ENCODE data around the gene CFAP57. TPM values are rescaled to one million over a fixed set of nuclear protein-coding genes. Genes with fewer than 3 reads are reported as not detected.

The CFAP57 gene
- total RNA-seq, 2 donors from 2014 or later, result 0.12 TPM; not detected in 1

DNA sequence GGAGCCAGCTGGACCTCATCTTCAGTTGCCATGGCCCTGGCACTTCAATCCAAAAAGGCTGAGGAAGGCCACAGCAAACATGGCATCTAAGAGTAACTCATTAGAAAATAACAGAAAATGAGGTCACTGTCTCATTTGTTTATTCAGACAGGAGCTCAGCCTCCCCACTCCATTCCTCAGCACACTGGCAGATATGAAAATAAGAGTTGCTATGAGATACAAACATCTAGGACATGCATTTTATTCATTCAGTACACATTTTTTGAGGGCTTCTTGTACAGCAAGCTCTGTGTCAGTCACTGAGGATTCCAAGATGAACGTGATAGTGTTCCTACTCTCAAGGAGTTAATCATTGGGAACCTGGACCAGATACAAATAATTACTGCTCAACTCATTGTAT, 65.0 kb downstream of the CFAP57 start:
- no peak overlapping the region for H3K27ac ChIP-seq
- H3K4me1 ChIP-seq, result peaks cover 0 to 63% of the 10 kb centered on the region in 2 donors
- no peaks in the 10 kb centered on the region for H3K9me3 ChIP-seq
- peak; percentile 36 for DNase-seq (ENCODE audit: low spot score)
- H3K36me3 ChIP-seq, result no peaks in the 10 kb centered on the region
- no peak overlapping the region for H3K4me3 ChIP-seq
- no peaks in the 10 kb centered on the region for H3K27me3 ChIP-seq
- TF ChIP-seq, protein P1, sequence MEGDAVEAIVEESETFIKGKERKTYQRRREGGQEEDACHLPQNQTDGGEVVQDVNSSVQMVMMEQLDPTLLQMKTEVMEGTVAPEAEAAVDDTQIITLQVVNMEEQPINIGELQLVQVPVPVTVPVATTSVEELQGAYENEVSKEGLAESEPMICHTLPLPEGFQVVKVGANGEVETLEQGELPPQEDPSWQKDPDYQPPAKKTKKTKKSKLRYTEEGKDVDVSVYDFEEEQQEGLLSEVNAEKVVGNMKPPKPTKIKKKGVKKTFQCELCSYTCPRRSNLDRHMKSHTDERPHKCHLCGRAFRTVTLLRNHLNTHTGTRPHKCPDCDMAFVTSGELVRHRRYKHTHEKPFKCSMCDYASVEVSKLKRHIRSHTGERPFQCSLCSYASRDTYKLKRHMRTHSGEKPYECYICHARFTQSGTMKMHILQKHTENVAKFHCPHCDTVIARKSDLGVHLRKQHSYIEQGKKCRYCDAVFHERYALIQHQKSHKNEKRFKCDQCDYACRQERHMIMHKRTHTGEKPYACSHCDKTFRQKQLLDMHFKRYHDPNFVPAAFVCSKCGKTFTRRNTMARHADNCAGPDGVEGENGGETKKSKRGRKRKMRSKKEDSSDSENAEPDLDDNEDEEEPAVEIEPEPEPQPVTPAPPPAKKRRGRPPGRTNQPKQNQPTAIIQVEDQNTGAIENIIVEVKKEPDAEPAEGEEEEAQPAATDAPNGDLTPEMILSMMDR (IDR thresholded peaks at IDR 0.05), result no peak

DNA sequence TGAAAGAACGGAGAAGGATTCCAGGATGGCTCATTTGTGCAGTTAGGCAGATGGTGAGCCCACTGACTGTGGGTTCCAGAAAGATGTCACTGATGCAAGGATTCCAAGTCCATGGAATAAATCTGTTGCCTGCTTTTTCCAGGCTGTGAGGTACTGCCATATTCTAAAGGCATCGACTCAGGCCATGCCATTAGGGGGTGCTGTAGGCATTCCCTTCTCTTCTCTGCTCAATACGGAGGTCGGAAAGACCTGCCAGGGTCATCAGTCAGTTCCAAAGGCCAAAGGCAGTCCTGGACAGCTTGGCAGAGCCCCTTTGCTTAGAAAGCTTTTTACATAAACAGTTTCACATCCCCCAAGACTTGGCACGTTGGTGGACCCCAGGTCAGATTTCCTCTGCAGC, 66.0 kb downstream of the CFAP57 start:
- H3K4me3 ChIP-seq, result no peak overlapping the region
- peak; percentile 63 for DNase-seq (ENCODE audit: low spot score)
- no peaks in the 10 kb centered on the region for H3K27me3 ChIP-seq
- H3K9me3 ChIP-seq, result no peaks in the 10 kb centered on the region
- TF ChIP-seq, protein P1 (IDR thresholded peaks at IDR 0.05), result peak; percentile 52 to 81
- peak overlapping the region; percentile 49 to 58 for H3K27ac ChIP-seq
- no peaks in the 10 kb centered on the region for H3K36me3 ChIP-seq
- peaks cover 0 to 53% of the 10 kb centered on the region in 2 donors for H3K4me1 ChIP-seq

DNA sequence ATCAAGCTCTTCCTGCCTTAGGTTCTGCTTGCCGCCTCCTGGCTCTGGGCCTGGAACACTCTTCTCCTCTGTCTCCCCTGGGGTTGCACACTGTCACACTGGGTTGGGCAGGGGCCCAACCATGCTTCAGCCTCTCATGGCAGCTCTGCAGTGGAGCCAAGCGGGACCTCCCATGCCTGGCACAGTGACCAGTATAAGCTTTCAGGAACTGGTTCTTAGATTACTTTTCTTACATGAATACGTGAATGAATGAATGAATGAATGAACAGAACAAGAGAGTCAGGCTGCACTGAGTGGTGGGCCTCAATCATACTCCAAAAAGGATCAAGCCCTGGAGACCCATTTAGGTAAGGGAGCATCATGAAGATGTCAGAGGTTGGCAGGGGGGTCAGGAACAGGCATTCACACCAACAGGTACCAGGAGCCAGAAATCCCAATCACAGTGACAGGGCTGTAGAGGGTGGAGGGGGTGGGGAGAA, 66.9 kb downstream of the CFAP57 start:
- Histone ChIP-seq H3K27me3 (no peaks in the 10 kb centered on the region), H3K4me3 (no peak overlapping the region), H3K36me3 (no peaks in the 10 kb centered on the region), H3K27ac (peak overlapping the region; percentile 49 to 58), H3K9me3 (no peaks in the 10 kb centered on the region), H3K4me1 (peaks cover 0 to 49% of the 10 kb centered on the region in 2 donors)
- TF ChIP-seq, protein P1 (IDR thresholded peaks at IDR 0.05), result no peak
- DNase-seq (ENCODE audit: low spot score), result peak; percentile 60

DNA sequence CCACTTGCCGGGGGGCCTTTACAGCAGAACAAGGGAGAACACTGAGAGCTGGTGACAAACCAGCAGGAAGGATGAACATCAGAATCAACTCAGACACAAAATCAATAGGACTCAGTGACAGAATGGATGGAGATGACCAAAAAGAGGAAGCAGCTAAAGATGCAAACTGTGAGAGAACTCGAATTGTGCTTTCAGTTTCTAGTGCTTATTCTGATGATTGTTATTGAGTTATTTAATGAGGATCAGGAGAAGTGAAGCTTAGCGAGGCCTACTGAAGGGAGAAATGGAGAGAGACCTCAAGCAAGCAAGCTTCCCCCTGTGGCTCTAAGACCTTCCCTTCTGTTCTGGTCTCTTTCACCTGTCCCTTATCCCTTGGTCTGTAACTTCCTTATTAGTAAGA, 67.4 kb downstream of the CFAP57 start:
- Histone ChIP-seq H3K27me3 (no peaks in the 10 kb centered on the region), H3K4me3 (no peak overlapping the region), H3K9me3 (no peaks in the 10 kb centered on the region), H3K36me3 (no peaks in the 10 kb centered on the region), H3K4me1 (peaks cover 0 to 44% of the 10 kb centered on the region in 2 donors), H3K27ac (no peak overlapping the region)
- TF ChIP-seq, protein P1 (IDR thresholded peaks at IDR 0.05), result no peak
- DNase-seq (ENCODE audit: low spot score), result no peak

DNA sequence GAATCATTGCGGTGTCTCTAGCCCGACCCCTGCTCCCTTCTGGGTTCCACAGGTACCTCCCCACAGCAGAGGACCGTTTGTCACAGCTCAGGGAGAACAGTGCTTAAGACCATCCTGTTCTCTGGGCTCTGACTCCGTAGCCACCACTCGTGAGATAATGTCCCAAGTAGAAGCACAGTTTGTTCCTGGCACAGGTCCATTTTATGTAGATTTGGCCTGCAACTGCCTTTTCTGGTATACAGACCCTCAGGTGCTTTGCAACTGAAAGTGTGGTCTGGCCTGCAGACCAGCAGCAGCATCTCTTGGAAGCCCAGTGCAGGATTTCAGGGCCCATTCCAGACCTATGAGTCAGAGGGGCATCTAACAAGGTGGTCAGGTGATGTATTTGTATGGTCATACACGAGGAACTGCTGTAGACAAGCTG, 69.3 kb downstream of the CFAP57 start:
- DNase-seq (ENCODE audit: low spot score), result peak; percentile 56
- Histone ChIP-seq H3K4me3 (no peak overlapping the region), H3K9me3 (no peaks in the 10 kb centered on the region), H3K27ac (peak overlapping the region in 1 of 2 donors; percentile 21), H3K27me3 (no peaks in the 10 kb centered on the region), H3K36me3 (no peaks in the 10 kb centered on the region), H3K4me1 (peaks cover 0 to 27% of the 10 kb centered on the region in 2 donors)
- TF ChIP-seq, protein P1 (IDR thresholded peaks at IDR 0.05), result no peak

DNA sequence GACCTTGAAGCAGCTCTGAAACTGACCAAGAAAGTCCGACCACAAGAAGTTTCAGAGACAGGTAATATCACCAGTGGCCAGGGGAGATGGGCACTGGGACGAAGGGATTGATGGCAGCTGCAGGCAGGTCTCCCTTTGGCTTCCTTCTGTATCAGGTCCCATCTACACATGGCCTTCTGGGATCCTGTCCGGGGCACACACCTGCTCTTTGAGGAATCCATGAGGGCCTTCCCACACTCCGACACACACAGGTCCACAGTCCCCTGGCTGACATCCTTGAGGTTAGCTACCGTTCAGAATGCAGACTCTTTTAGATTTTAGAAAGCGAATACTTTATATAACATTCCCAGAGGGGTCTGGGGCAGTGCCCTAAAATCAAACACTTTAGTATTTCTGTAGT, 71.2 kb downstream of the CFAP57 start:
- Histone ChIP-seq H3K4me1 (peaks cover 0 to 26% of the 10 kb centered on the region in 2 donors), H3K36me3 (no peaks in the 10 kb centered on the region), H3K4me3 (no peak overlapping the region), H3K9me3 (no peaks in the 10 kb centered on the region), H3K27me3 (no peaks in the 10 kb centered on the region), H3K27ac (no peak overlapping the region)
- DNase-seq (ENCODE audit: low spot score), result peak; percentile 32
- TF ChIP-seq, protein P1 (IDR thresholded peaks at IDR 0.05), result no peak
